22Rv1 (cell line): Measurements from ENCODE around the gene BOLA1.

Source experiments
- ZFX ChIP-seq: fragments of 450-650 bp; IDR thresholded peaks from 2 replicates; pipeline ENCODE4 v1.6.1; 2017; ENCODE audit warnings: antibody characterized with exemption, borderline replicate concordance
- TF ChIP-seq, protein P1 (sequence below): fragments of 450-650 bp; IDR thresholded peaks from 2 replicates; pipeline ENCODE4 v1.5.1; 2017; ENCODE audit warnings: mild to moderate bottlenecking

DNA sequence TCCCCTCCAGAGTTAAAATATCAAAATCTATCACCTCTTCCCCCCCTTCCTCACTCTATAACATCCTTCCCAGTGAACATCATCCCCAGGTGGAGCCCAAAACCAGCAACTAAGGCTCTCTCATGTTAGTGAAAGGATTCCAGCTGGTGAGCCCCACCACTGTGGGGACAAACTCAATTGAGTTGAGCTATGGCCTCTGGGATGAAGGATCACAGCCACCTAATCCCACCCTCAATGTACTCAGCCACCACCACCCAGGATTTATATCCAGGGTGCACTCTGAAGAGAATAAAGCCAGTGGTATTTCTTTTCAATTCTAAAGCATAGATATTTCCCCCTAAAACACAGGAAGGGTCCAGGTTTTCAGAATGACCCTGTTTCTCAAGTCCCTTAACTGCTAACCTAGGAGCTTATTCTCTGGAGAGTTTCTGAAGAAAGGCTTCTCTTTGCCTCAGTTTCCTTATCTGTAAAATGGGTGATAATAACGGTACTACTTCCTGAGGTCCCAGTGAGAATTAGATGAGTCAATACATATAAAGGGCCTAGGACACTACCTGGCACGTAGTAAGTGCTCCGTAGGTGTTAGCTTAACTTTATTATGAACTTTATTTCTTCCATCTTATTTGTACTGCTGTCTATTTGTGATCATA, 15.6 kb upstream of the BOLA1 start:
- TF ChIP-seq, protein P1, sequence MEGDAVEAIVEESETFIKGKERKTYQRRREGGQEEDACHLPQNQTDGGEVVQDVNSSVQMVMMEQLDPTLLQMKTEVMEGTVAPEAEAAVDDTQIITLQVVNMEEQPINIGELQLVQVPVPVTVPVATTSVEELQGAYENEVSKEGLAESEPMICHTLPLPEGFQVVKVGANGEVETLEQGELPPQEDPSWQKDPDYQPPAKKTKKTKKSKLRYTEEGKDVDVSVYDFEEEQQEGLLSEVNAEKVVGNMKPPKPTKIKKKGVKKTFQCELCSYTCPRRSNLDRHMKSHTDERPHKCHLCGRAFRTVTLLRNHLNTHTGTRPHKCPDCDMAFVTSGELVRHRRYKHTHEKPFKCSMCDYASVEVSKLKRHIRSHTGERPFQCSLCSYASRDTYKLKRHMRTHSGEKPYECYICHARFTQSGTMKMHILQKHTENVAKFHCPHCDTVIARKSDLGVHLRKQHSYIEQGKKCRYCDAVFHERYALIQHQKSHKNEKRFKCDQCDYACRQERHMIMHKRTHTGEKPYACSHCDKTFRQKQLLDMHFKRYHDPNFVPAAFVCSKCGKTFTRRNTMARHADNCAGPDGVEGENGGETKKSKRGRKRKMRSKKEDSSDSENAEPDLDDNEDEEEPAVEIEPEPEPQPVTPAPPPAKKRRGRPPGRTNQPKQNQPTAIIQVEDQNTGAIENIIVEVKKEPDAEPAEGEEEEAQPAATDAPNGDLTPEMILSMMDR = no peak
- no peak for TF ChIP-seq ZFX
